Naive thymus-derived CD4-positive, alpha-beta T cell (primary cell): ENCODE results near the gene WNT5B. TPM values are rescaled to one million over a fixed set of nuclear protein-coding genes. Genes with fewer than 3 reads are reported as not detected.

Experiments
- ATAC-seq: fragments of 150-1000 bp; cut with Tn5 transposase; 2 replicates; pipeline ENCODE4 v1.10.0; 2021; ENCODE audit warnings: mild to moderate bottlenecking, moderate library complexity
- CTCF ChIA-PET: fragments of 350-600 bp; sonication (Branson Sonifier 250); formaldehyde crosslinking; loops from one replicate; lab custom pipeline; 2021; ENCODE audit warnings: antibody characterized with exemption; lab: Charles Lee
- POLR2A ChIA-PET: fragments of 350-600 bp; sonication (Branson Sonifier 250); formaldehyde crosslinking; loops from one replicate; lab custom pipeline; 2021; ENCODE audit warnings: antibody characterized with exemption, inconsistent platforms; lab: Charles Lee
- DNase-seq, 9 donors: peaks; one replicate each; pipeline versions ENCODE4 v3.0.0 to v3.0.0-alpha.2; 2020 to 2022; ENCODE audit warnings: mixed read lengths in 1 of 9
- H3K27ac ChIP-seq: one replicate; pipeline ENCODE4 v1.7.0; 2013; ENCODE audit warnings: mild to moderate bottlenecking, low read depth, low read length, moderate library complexity
- H3K27me3 ChIP-seq, 2 donors: one replicate each; pipeline ENCODE4 v1.7.0; 2013; ENCODE audit warnings: low read length in 2 of 2, mild to moderate bottlenecking in 2 of 2, moderate library complexity in 2 of 2; ENCODE audit not compliant: control insufficient read depth in 2 of 2, insufficient read depth in 2 of 2
- H3K36me3 ChIP-seq, 3 experiments: 1 replicate in 2 of 3; 2 replicates in 1 of 3; pipeline ENCODE4 v1.7.0; 2013; ENCODE audit warnings: low read length in 3 of 3, mild to moderate bottlenecking in 3 of 3, moderate library complexity in 1 of 3; ENCODE audit not compliant: insufficient read depth in 3 of 3, control insufficient read depth in 2 of 3
- H3K4me1 ChIP-seq, 2 donors: one replicate each; pipeline ENCODE4 v1.7.0; 2013; ENCODE audit warnings: low read length in 2 of 2, mild to moderate bottlenecking in 2 of 2, moderate library complexity in 1 of 2; ENCODE audit not compliant: control insufficient read depth in 2 of 2, insufficient read depth in 2 of 2
- H3K4me3 ChIP-seq: 2 replicates; pipeline ENCODE4 v1.7.0; 2013; ENCODE audit warnings: mild to moderate bottlenecking, low read length
- H3K9me3 ChIP-seq, 3 experiments: 1 replicate in 2 of 3; 2 replicates in 1 of 3; pipeline ENCODE4 v1.7.0; 2013; ENCODE audit warnings: low read length in 3 of 3; ENCODE audit not compliant: control insufficient read depth in 2 of 3
- H3K27ac Mint-ChIP-seq, 9 donors: one replicate each; pipeline ENCODE4 v1.8.0; 2020 to 2022; ENCODE audit warnings: mixed read lengths in 9 of 9, mild to moderate bottlenecking in 8 of 9, moderate library complexity in 5 of 9, inconsistent platforms in 2 of 9
- H3K27me3 Mint-ChIP-seq, 5 donors: one replicate each; pipeline ENCODE4 v1.8.0; 2021 to 2022; ENCODE audit warnings: mixed read lengths in 5 of 5, mild to moderate bottlenecking in 1 of 5
- H3K36me3 Mint-ChIP-seq, 5 donors: one replicate each; pipeline ENCODE4 v1.8.0; 2020 to 2022; ENCODE audit warnings: mixed read lengths in 5 of 5, mild to moderate bottlenecking in 3 of 5, inconsistent platforms in 1 of 5
- H3K4me1 Mint-ChIP-seq, 7 donors: one replicate each; pipeline ENCODE4 v1.8.0; 2020 to 2022; ENCODE audit warnings: mixed read lengths in 7 of 7, mild to moderate bottlenecking in 3 of 7, inconsistent platforms in 1 of 7
- H3K4me3 Mint-ChIP-seq, 10 donors: one replicate each; pipeline ENCODE4 v1.8.0; 2020 to 2022; ENCODE audit warnings: mild to moderate bottlenecking in 10 of 10, mixed read lengths in 10 of 10, moderate library complexity in 6 of 10, inconsistent platforms in 2 of 10
- H3K9me3 Mint-ChIP-seq, 11 donors: one replicate each; pipeline ENCODE4 v1.8.0; 2020 to 2022; ENCODE audit warnings: mixed read lengths in 11 of 11, mild to moderate bottlenecking in 4 of 11, inconsistent platforms in 1 of 11, moderate library complexity in 1 of 11
- intact Hi-C, 2 donors: fragments of 100-400 bp; cut with micrococcal nuclease; formaldehyde crosslinking; loops; one replicate each; pipeline ENCODE4 v1.15.1; 2023
- polyA plus RNA-seq, 2 donors: library from polyadenylated mRNA; unstranded; fragments of 300-500 nt; fragmentation: Illumina TruSeq; gene quantifications; one replicate each; pipeline ENCODE4 v1.2.3, GENCODE V29; 2021
- total RNA-seq, 6 experiments: library from RNA in 5 of 6; stranded (reverse) in 5 of 6; gene quantifications; 1 replicate in 5 of 6; 2 replicates in 1 of 6; pipeline ENCODE4 v1.2.3 and lab custom pipeline; 2021 to 2026

WNT5B gene
- total and polyA plus RNA-seq, 7 experiments from 2014 or later = 0.29 to 0.92 (median 0.37) TPM; not detected in 4

GRCh38 chr12:1630133-1630826 is 1.2 kb downstream of the WNT5B start:
- Histone ChIP-seq H3K27ac (no peak overlapping the region), H3K27me3 (peaks cover 0 to 8% of the 10 kb centered on the region in 2 donors), H3K4me1 (peaks cover 0 to 8% of the 10 kb centered on the region in 2 donors), H3K9me3 (no peaks in the 10 kb centered on the region), H3K4me3 (peak overlapping the region; percentile 19), H3K36me3 (no peaks in the 10 kb centered on the region)
- DNase-seq (peak in 7 of 9 donors; percentile 11 to 29 (median 22)), ATAC-seq (peak; percentile 58)
- CTCF ChIA-PET = interaction anchor here (1.0 to 2.2 kb wide), 3 partner anchors 23 to 512 kb away, joined by 3 to 8 read pairs (median 4); no protein-coding TSS in a partner anchor
- Mint-ChIP-seq H3K27ac (peak overlapping the region in 1 of 9 donors; percentile 17), H3K9me3 (peaks cover 0 to 2% (median 0%) of the 10 kb centered on the region in 11 donors), H3K36me3 (peaks cover 0 to 1% (median 0%) of the 10 kb centered on the region in 5 donors), H3K4me3 (peak overlapping the region; percentile 55 to 78 (median 74)), H3K4me1 (peaks cover 0 to 26% (median 19%) of the 10 kb centered on the region in 7 donors), H3K27me3 (peaks cover 45 to 83% (median 51%) of the 10 kb centered on the region in 5 donors)
- intact Hi-C loops = loop anchor here in 1 of 2 donors (5.0 kb wide), 1 partner anchor 312 kb away; no protein-coding TSS in a partner anchor
- POLR2A ChIA-PET = no interaction called here

DNA sequence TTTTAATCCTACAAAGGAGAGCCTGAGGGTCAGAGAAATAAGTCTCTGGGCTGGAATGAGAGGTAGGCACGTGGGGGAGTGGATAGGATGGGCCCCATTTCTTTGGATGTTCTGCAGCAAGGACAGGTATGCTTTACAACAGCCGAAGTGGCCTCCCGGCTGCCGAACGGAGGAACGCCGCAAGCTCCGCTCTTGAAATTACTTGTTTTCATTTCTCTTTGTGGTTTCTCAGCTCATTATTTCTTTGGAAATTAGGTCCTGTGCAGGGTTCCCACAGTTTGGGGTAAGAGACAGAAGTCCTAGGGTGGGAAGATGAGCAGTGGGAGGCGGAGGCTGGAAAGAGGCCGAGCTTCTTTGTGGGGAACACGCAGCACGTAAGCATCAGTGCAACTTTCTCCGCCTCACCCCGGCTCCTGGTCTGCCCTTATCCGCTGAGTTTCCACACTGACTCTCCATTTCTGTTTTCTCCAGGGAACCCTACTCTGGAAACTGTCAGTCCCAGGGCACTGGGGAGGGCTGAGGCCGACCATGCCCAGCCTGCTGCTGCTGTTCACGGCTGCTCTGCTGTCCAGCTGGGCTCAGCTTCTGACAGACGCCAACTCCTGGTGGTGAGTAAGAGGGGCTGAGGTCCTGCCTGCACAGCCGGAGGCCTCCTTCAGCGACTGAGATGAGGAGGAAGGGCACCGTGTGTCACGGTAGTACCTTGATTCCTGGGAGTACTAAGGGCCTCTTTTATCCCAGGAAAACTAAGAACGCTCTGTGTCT is 2.0 kb downstream of the WNT5B start:
- peaks cover 0 to 2% (median 0%) of the 10 kb centered on the region in 11 donors for H3K9me3 Mint-ChIP-seq
- H3K9me3 ChIP-seq = no peaks in the 10 kb centered on the region
- H3K27ac ChIP-seq = no peak overlapping the region
- peaks cover 45 to 90% (median 51%) of the 10 kb centered on the region in 5 donors for H3K27me3 Mint-ChIP-seq
- H3K27me3 ChIP-seq = peaks cover 0 to 8% of the 10 kb centered on the region in 2 donors
- ATAC-seq = no peak
- no peak for DNase-seq
- POLR2A ChIA-PET = no interaction called here
- peaks cover 0 to 8% of the 10 kb centered on the region in 2 donors for H3K4me1 ChIP-seq
- peak overlapping the region in 1 of 9 donors; percentile 17 for H3K27ac Mint-ChIP-seq
- H3K4me3 Mint-ChIP-seq = peak overlapping the region; percentile 55 to 78 (median 74)
- H3K36me3 ChIP-seq = no peaks in the 10 kb centered on the region
- H3K36me3 Mint-ChIP-seq = peaks cover 0 to 1% (median 0%) of the 10 kb centered on the region in 5 donors
- intact Hi-C loops = loop anchor here in 1 of 2 donors (5.0 kb wide), 1 partner anchor 311 kb away; no protein-coding TSS in a partner anchor
- CTCF ChIA-PET = interaction anchor here (1.0 to 2.2 kb wide), 3 partner anchors 22 to 513 kb away, joined by 3 to 8 read pairs (median 4); no protein-coding TSS in a partner anchor
- peaks cover 0 to 26% (median 19%) of the 10 kb centered on the region in 7 donors for H3K4me1 Mint-ChIP-seq
- H3K4me3 ChIP-seq = peak overlapping the region; percentile 19

GRCh38 chr12:1632702-1633101 is 3.7 kb downstream of the WNT5B start:
- Histone ChIP-seq H3K4me3 (no peak overlapping the region), H3K36me3 (no peaks in the 10 kb centered on the region), H3K27me3 (peaks cover 0 to 8% of the 10 kb centered on the region in 2 donors), H3K4me1 (peaks cover 0 to 8% of the 10 kb centered on the region in 2 donors), H3K9me3 (no peaks in the 10 kb centered on the region), H3K27ac (no peak overlapping the region)
- Mint-ChIP-seq H3K9me3 (peaks cover 0 to 2% (median 0%) of the 10 kb centered on the region in 11 donors), H3K27me3 (peaks cover 41 to 81% (median 47%) of the 10 kb centered on the region in 5 donors), H3K27ac (no peak overlapping the region), H3K4me1 (peaks cover 0 to 26% (median 19%) of the 10 kb centered on the region in 7 donors), H3K36me3 (peaks cover 0 to 1% (median 0%) of the 10 kb centered on the region in 5 donors), H3K4me3 (no peak overlapping the region)
- intact Hi-C loops = loop anchor here in 1 of 2 donors (5.0 kb wide), 1 partner anchor 310 kb away; no protein-coding TSS in a partner anchor
- ChIA-PET CTCF (interaction anchor here (0.6 kb wide), 2 partner anchors 19 to 191 kb away, joined by 3 read pairs; no protein-coding TSS in a partner anchor), POLR2A (no interaction called here)
- no peak for ATAC-seq
- no peak for DNase-seq

- DNase-seq = no peak
- Histone ChIP-seq H3K9me3 (no peaks in the 10 kb centered on the region), H3K36me3 (no peaks in the 10 kb centered on the region), H3K4me3 (no peak overlapping the region), H3K4me1 (peaks cover 0 to 8% of the 10 kb centered on the region in 2 donors), H3K27ac (no peak overlapping the region), H3K27me3 (peaks cover 0 to 8% of the 10 kb centered on the region in 2 donors)
- Mint-ChIP-seq H3K36me3 (peaks cover 0 to 1% (median 0%) of the 10 kb centered on the region in 5 donors), H3K27ac (no peak overlapping the region), H3K9me3 (peaks cover 0 to 2% (median 0%) of the 10 kb centered on the region in 11 donors), H3K27me3 (peaks cover 39 to 73% (median 45%) of the 10 kb centered on the region in 5 donors), H3K4me3 (no peak overlapping the region), H3K4me1 (peaks cover 0 to 26% (median 19%) of the 10 kb centered on the region in 7 donors)
- POLR2A ChIA-PET = no interaction called here
- intact Hi-C loops = loop anchor here in 1 of 2 donors (5.0 kb wide), 1 partner anchor 309 kb away; no protein-coding TSS in a partner anchor
- ATAC-seq = no peak
- CTCF ChIA-PET = interaction anchor here (0.6 to 3.2 kb wide), 5 partner anchors 18 to 823 kb away, joined by 3 to 23 read pairs (median 3); no protein-coding TSS in a partner anchor
Observed at GRCh38 chr12:1633459-1633858, 4.4 kb downstream of the WNT5B start.

- peaks cover 0 to 2% (median 0%) of the 10 kb centered on the region in 11 donors for H3K9me3 Mint-ChIP-seq
- H3K4me3 Mint-ChIP-seq = no peak overlapping the region
- Histone ChIP-seq H3K27me3 (peaks cover 0 to 8% of the 10 kb centered on the region in 2 donors), H3K27ac (no peak overlapping the region), H3K4me1 (peaks cover 0 to 8% of the 10 kb centered on the region in 2 donors), H3K4me3 (no peak overlapping the region), H3K36me3 (no peaks in the 10 kb centered on the region), H3K9me3 (no peaks in the 10 kb centered on the region)
- intact Hi-C loops = loop anchor here (1.0 to 5.0 kb wide), 4 partner anchors 19 to 308 kb away; no protein-coding TSS in a partner anchor
- no peak for DNase-seq
- ChIA-PET POLR2A (no interaction called here), CTCF (interaction anchor here (0.9 to 3.2 kb wide), 10 partner anchors 9 to 823 kb away, joined by 3 to 38 read pairs (median 4); no protein-coding TSS in a partner anchor)
- H3K4me1 Mint-ChIP-seq = peaks cover 0 to 19% (median 15%) of the 10 kb centered on the region in 7 donors
- H3K27me3 Mint-ChIP-seq = peaks cover 32 to 66% (median 38%) of the 10 kb centered on the region in 5 donors
- no peak overlapping the region for H3K27ac Mint-ChIP-seq
- H3K36me3 Mint-ChIP-seq = peaks cover 0 to 1% (median 0%) of the 10 kb centered on the region in 5 donors
- no peak for ATAC-seq
Observed at GRCh38 chr12:1634149-1634548, 5.1 kb downstream of the WNT5B start.
